ENCODE measurements around the gene GPLD1.

DNA sequence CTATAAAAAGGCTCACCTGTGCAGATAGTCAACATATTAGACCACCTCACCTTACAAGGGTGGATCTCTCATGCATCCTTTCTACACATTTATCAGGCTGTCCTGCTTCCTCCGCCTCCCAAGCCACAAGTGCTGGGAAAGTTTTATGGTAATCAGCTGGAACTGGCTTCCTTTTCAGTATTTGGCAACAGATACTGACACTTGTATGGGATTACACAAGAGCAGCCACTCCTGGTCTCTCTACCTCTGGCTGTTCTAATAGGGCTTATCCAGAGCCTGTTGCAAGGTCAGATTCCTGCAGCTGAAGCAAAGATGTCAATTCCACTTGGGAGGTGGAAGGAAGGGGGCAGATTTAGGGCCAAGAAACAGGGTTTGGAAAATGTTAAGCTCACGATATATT is 503 bp upstream of the GPLD1 start:
- no peak for TF ChIP-seq POLR2A (IDR thresholded peaks at IDR 0.05; ENCODE audit: low read depth, low read length)
- TF ChIP-seq TAF1 (IDR thresholded peaks at IDR 0.05; ENCODE audit: borderline replicate concordance, low read depth, low read length) = no peak
- TF ChIP-seq POLR2AphosphoS5 (IDR thresholded peaks at IDR 0.05; ENCODE audit: low read depth, low read length) = no peak
